Occipital lobe (tissue), 2 donors: Measurements from ENCODE around the gene GC. TPM values are rescaled to one million over a fixed set of nuclear protein-coding genes. Genes with fewer than 3 reads are reported as not detected.
"Not testable (repeated sequence)": the region's sequence is repeated elsewhere in the genome, so short reads cannot be mapped to it uniquely, and the experiment has no call there.

Experiments used
- DNase-seq: peaks from one replicate; lab custom pipeline; 2025; lab: John Stamatoyannopoulos, UW
- total RNA-seq: library from RNA; depleted of rRNA; stranded (reverse); fragments of >200 nt; gene quantifications from one replicate; pipeline ENCODE4 v1.2.3, GENCODE V29; 2014

The GC gene, protein sequence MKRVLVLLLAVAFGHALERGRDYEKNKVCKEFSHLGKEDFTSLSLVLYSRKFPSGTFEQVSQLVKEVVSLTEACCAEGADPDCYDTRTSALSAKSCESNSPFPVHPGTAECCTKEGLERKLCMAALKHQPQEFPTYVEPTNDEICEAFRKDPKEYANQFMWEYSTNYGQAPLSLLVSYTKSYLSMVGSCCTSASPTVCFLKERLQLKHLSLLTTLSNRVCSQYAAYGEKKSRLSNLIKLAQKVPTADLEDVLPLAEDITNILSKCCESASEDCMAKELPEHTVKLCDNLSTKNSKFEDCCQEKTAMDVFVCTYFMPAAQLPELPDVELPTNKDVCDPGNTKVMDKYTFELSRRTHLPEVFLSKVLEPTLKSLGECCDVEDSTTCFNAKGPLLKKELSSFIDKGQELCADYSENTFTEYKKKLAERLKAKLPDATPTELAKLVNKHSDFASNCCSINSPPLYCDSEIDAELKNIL
- 0.31 TPM for total RNA-seq

DNA sequence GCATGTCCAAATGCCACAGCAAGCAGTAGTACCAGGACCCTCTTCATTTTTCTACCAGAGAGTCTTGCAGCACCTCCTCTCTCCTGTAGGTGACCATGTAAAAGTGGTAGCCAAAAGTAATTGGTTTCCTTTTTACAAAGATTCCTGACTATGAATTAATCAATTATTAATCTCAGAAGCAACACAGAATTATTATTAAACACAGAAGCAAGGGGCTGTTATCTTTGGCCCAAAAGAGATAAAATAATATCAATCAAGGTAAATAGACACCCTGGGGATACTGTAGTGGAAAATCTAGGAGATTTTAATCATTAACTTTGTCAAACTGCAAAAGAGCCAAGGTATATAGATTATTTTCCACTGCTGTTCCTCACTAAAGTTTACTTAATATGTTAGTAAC is at the start of gene GC:
Gene GC (minus strand): TSS at position 108 of the 400 bp plus-strand sequence. CDS start 61 bp downstream, at position 47.
- DNase-seq: no peak

- no peak for DNase-seq
Measured at GRCh38 chr4:71833232-71833900, 49.5 kb upstream of the GC start.

- no peak for DNase-seq
Measured at GRCh38 chr4:71832049-71832448, 48.2 kb upstream of the GC start.

DNA sequence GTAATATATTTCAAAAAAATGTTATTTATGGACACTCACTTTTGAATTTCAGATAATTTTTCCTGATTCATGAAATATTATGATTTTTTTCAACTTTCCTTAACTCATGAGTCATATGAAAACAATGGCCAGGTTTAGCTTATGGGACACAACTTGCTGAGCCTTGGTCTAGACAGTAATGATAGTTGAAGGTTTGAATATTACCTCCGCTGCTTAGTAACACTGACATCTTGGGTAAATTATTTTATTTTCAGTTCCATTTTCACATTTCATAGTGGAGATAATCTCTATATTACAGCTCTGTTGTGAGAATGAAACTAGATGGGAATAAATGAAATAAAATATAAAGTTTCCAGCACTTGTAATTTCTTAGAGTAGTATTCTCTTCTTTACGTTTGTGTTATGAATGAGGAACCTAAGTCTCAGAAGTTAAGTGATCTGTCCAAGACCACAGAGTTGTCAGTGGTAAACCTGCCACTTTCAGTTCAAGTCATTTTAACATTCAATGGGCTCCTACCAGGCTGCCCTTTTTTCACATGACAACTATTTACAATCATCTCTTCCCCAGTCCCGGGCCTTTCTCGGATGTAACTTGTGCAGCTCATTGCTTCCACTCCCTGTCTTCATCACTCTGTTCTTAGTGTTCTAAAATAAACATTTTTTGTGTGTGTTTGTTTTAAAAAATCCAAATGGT is 46.8 kb upstream of the GC start:
- DNase-seq: no peak

GRCh38 chr4:71828470-71828869 is 44.6 kb upstream of the GC start:
- DNase-seq: no peak

DNA sequence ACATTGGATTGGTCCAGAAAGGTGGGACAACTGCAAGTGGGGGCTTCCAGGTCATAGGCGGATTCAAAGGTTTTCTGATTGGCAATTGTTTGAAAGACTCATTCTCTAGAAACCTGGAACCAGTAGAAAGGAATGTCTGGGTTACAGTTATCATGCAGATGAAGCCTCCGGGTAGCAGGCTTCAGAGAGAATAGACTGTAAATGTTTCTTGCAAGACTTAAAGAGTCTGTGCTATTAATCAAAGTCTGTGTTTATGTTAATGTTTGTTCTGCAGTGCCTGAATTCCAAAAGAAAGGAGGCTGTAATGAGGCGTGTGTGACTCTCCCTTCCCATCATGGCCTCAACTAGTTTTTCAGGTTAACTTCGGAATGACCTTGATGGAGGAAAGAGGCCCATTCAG is 43.9 kb upstream of the GC start:
- no peak for DNase-seq

DNA sequence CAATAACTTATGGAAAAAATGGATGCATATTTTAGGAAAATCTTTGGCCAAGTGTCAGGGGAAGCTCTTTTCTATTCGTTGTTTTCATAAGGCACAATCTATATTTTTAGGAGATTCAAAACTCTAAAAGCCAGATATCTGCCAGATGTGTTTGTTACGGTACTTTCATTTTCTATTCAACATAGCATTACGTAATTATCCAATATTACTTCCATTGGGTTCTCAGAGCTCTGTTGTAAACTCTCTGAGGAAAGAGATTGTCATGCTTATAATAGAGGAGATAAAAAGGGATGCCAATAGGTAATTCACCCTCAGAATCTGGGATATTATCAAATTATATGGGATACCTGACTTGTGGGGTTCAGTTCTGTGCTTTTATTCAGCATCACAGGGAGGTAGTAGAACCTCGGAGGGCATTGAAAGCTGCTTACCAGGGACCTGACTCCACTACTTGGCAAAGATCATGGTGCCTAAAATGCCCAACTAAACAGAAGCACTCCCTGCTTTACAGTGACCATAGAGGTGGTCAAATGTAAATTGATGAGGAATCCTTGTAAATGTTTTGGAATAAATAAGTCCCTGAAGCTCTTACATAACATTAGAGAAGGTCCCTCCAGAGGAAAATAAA is 32.9 kb upstream of the GC start:
- DNase-seq: no peak

DNA sequence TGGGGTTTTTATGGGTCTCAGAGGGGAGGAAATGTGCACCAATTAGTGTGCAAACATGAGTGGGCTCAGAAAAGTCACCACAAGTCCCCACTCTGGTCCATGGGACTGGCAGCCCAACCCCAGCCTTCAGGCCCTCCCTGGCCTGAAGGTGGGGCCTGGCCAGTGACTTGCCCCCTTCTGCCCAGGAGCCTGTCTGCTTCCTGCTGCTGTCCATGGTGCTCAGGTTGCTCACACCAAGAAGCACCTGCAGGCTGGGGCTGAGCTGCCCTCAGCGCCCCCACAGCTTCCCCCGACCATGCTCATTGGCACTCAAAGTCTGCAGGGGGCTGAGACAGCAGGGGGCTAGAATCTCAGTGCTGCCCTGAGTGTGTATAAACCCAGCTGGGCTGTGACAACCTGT is 30.6 kb upstream of the GC start:
- no peak for DNase-seq

GRCh38 chr4:71809805-71810204 is 25.9 kb upstream of the GC start:
- DNase-seq: not testable (repeated sequence)

DNA sequence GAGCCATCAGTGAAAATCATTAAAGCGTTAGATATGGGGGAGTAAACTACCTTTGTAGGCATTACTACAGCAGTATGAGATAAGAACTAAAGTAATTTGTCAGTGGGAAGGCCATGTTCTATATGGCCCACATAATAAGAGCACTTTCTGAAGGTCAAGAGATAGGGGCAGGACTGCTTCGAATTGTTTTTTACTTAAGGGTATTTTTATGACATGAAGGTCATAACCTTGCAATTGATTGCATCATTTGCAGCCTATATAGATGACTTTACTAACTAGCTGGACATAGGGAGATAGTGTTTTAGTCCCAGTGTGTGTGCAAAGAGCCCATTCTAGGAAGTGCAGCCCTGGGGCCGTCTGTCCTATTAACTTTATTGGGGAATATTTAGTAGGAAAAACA is 23.6 kb upstream of the GC start:
- no peak for DNase-seq

- DNase-seq: not testable (repeated sequence)
Measured at GRCh38 chr4:71805230-71805629, 21.4 kb upstream of the GC start.

GRCh38 chr4:71804017-71804697 is 20.3 kb upstream of the GC start:
- not testable (repeated sequence) for DNase-seq

GRCh38 chr4:71785959-71786358 is 2.1 kb upstream of the GC start:
- DNase-seq: no peak

GRCh38 chr4:71784569-71785197 is 804 bp upstream of the GC start:
- no peak for DNase-seq

DNA sequence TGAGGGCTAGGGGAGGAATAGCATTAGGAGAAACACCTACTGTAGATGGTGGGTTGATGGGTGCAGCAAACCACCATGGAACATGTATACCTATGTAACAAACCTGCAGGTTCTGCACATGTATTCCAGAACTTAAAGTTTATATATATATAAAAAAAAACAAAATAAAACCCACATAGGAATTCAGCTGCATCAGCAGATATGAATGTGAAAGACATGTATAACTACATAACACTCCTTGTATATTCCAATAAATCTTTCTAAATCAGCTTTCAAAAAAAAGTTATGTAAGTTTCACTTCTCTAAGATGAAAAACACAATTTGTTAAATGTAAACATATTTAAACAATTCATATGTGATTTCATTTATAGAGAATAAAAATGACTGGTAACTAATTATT is 6.0 kb downstream of the GC start:
- no peak for DNase-seq

- no peak for DNase-seq
Measured at GRCh38 chr4:71775449-71775848, 8.4 kb downstream of the GC start.

DNA sequence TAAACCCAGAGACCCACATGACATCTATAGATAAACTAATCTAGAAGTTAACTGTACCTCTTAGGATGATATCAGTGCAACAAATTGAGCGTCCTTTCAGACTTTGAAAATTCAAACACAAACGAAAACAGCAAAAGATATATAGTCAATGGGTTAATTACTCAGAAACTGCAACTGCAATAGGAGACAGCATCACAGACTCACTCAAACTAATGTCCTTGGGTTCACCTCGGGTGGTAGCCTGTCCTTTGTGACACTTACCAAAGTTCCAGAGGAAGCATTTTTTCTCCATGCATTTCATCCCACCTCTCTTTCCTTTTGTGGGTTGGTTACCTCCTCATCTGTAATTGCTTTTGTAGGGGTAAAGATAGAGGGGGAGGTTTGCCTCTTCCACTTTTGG is 9.7 kb downstream of the GC start:
- no peak for DNase-seq

DNA sequence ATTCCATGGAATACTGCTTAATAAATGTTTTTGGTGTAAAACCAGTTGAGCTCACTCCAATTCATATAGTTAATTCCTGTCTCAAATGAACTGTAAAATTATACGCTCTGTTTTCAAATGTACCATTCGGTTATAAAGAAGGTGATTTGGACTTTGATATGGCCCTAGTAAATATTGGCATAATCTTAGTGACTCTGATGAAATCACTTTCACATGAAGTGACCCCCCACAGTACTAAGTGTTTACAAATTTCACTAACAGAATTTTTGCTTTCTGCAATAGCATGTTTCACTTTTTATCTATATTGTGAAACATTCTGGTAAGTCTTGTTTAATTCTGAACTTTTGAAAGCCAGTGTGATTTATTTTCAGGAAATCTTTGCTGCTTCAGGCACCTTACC is 10.9 kb downstream of the GC start:
- no peak for DNase-seq

GRCh38 chr4:71772592-71772991 is 11.3 kb downstream of the GC start:
- no peak for DNase-seq

DNA sequence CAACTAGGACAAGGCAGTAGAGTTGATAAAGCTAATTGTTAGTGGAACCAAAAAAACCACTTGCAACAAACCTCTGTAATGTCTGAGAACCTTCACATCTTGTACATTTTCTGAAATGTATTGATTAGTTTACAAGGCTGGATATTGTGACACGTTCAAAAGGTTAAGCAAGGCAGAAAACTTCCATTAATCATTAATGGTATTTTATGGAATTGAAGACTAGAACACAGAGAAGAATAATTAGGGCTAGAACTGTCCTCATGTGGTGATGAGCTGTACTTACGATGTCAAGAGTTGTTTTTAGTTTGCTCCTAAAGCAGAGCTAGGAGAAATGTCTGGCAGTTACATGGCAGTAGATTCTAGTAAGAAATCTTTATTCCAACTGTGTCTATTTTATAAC is 12.3 kb downstream of the GC start:
- DNase-seq: no peak

DNA sequence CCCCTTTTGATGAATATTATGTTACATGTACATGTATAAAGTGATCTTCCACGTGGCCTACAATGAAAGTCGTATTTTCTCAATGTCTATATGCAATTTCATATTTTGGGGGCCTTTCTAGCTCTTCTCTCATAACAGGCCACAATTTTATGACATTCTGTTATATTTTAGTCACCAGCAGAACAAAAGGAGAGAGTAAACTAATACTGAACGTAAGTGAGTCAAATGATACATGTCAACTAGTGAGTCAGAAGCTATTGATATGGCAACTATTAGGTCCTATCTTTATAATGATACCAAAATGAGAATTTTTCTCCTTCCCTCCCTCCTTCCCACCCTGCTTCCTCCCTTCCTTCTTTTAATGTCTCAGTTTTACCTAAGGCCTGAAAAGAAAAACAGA is 14.4 kb downstream of the GC start:
- no peak for DNase-seq
